Liver (tissue), 9 donors: Measurements from ENCODE around the gene DHCR7. TPM values are rescaled to one million over a fixed set of nuclear protein-coding genes. Genes with fewer than 3 reads are reported as not detected.

ENCODE experiments used
- DNase-seq: peaks from one replicate; pipeline ENCODE4 v3.0.0-alpha.2; 2017; ENCODE audit warnings: low spot score
- H3K27ac ChIP-seq, 2 donors: one replicate each; pipeline ENCODE4 v1.7.0; 2013; ENCODE audit warnings: inconsistent platforms in 2 of 2, low read length in 2 of 2, control low read depth in 1 of 2, low read depth in 1 of 2, mild to moderate bottlenecking in 1 of 2
- H3K27me3 ChIP-seq, 4 donors: one replicate each; pipeline versions ENCODE4 v1.6.1 to v1.7.0; 2013; ENCODE audit warnings: low read length in 3 of 4, inconsistent platforms in 1 of 4, mild to moderate bottlenecking in 1 of 4, moderate library complexity in 1 of 4; ENCODE audit not compliant: control insufficient read depth in 4 of 4, insufficient read depth in 4 of 4
- H3K36me3 ChIP-seq, 4 donors: one replicate each; pipeline versions ENCODE4 v1.6.1 to v1.7.0; 2013; ENCODE audit warnings: low read length in 3 of 4, mild to moderate bottlenecking in 3 of 4, low read depth in 1 of 4, moderate library complexity in 1 of 4; ENCODE audit not compliant: control insufficient read depth in 4 of 4, insufficient read depth in 3 of 4
- H3K4me1 ChIP-seq, 4 donors: one replicate each; pipeline versions ENCODE4 v1.6.1 to v1.7.0; 2013; ENCODE audit warnings: low read length in 3 of 4, mild to moderate bottlenecking in 3 of 4, moderate library complexity in 1 of 4; ENCODE audit not compliant: control insufficient read depth in 4 of 4, insufficient read depth in 4 of 4
- H3K4me3 ChIP-seq, 3 donors: one replicate each; pipeline versions ENCODE4 v1.6.1 to v1.7.0; 2013; ENCODE audit warnings: low read length in 3 of 3, control low read depth in 1 of 3, low read depth in 1 of 3, mild to moderate bottlenecking in 1 of 3
- H3K9ac ChIP-seq, 2 donors: one replicate each; pipeline ENCODE4 v1.7.0; 2013; ENCODE audit warnings: low read length in 2 of 2, mild to moderate bottlenecking in 2 of 2, moderate library complexity in 2 of 2, control low read depth in 1 of 2, low read depth in 1 of 2
- H3K9me3 ChIP-seq, 4 donors: one replicate each; pipeline versions ENCODE4 v1.6.1 to v1.7.0; 2013; ENCODE audit warnings: low read length in 3 of 4; ENCODE audit not compliant: control insufficient read depth in 4 of 4
- ATF3 ChIP-seq: IDR thresholded peaks from 2 replicates; pipeline ENCODE4 v1.6.1; 2016; ENCODE audit warnings: antibody characterized with exemption
- CTCF ChIP-seq: fragments of 150-350 bp; IDR thresholded peaks from 2 replicates; pipeline ENCODE4 v1.5.1; 2017; ENCODE audit warnings: improper control_type of control experiment, low read depth, low read length; ENCODE audit not compliant: missing input control
- EGR1 ChIP-seq, 2 donors: IDR thresholded peaks; 2 replicates each; pipeline ENCODE4 v1.6.1; 2016 to 2018; ENCODE audit warnings: antibody characterized with exemption in 2 of 2, low read depth in 2 of 2
- FOXA1 ChIP-seq: IDR thresholded peaks from 2 replicates; pipeline ENCODE4 v1.6.1; 2016; ENCODE audit warnings: antibody characterized with exemption
- FOXA2 ChIP-seq: IDR thresholded peaks from 2 replicates; pipeline ENCODE4 v1.6.1; 2016; ENCODE audit warnings: antibody characterized with exemption
- GABPA ChIP-seq, 2 donors: IDR thresholded peaks in 1 of 2; conservative IDR thresholded peaks in 1 of 2; 2 replicates each; pipeline ENCODE4 v1.6.1; 2016; ENCODE audit warnings: antibody characterized with exemption in 2 of 2, mild to moderate bottlenecking in 1 of 2, moderate library complexity in 1 of 2
- HNF4A ChIP-seq, 2 donors: conservative IDR thresholded peaks; 2 replicates each; pipeline ENCODE4 v1.6.1; 2016; ENCODE audit warnings: antibody characterized with exemption in 2 of 2, mild to moderate bottlenecking in 2 of 2
- HNF4G ChIP-seq: IDR thresholded peaks from 2 replicates; pipeline ENCODE4 v1.6.1; 2016; ENCODE audit warnings: antibody characterized with exemption
- JUND ChIP-seq, 2 donors: IDR thresholded peaks; 2 replicates each; pipeline ENCODE4 v1.6.1; 2016; ENCODE audit warnings: antibody characterized with exemption in 2 of 2
- MAX ChIP-seq: IDR thresholded peaks from 2 replicates; pipeline ENCODE4 v1.6.1; 2016; ENCODE audit warnings: antibody characterized with exemption
- NR2F2 ChIP-seq: IDR thresholded peaks from 2 replicates; pipeline ENCODE4 v1.6.1; 2016; ENCODE audit warnings: antibody characterized with exemption
- RAD21 ChIP-seq, 2 donors: IDR thresholded peaks; 2 replicates each; pipeline ENCODE4 v1.6.1; 2016; ENCODE audit warnings: antibody characterized with exemption in 2 of 2, mild to moderate bottlenecking in 2 of 2
- REST ChIP-seq: IDR thresholded peaks from 2 replicates; pipeline ENCODE4 v1.6.1; 2016; ENCODE audit warnings: antibody characterized with exemption, mild to moderate bottlenecking
- RXRA ChIP-seq, 2 donors: IDR thresholded peaks; 2 replicates each; pipeline ENCODE4 v1.6.1; 2017 to 2018; ENCODE audit warnings: antibody characterized with exemption in 2 of 2, mild to moderate bottlenecking in 1 of 2
- SP1 ChIP-seq: IDR thresholded peaks from 2 replicates; pipeline ENCODE4 v1.6.1; 2018; ENCODE audit warnings: antibody characterized with exemption, mild to moderate bottlenecking
- TAF1 ChIP-seq: conservative IDR thresholded peaks from 2 replicates; pipeline ENCODE4 v1.6.1; 2016; ENCODE audit warnings: antibody characterized with exemption, mild to moderate bottlenecking
- YY1 ChIP-seq: IDR thresholded peaks from 2 replicates; pipeline ENCODE4 v1.6.1; 2016; ENCODE audit warnings: antibody characterized with exemption, mild to moderate bottlenecking
- ZBTB33 ChIP-seq: IDR thresholded peaks from 2 replicates; pipeline ENCODE4 v1.6.1; 2016; ENCODE audit warnings: antibody characterized with exemption
- WGBS: extraction: QIAGEN DNeasy Blood & Tissue Kit; methylation state at CpG from one replicate; pipeline ENCODE4 v1.1.7; 2013; 5-methylcytosine and 5-hydroxymethylcytosine counted together
- polyA plus RNA-seq, 2 donors: library from polyadenylated mRNA; stranded (reverse) in 1 of 2; unstranded in 1 of 2; fragments of 200-250 nt in 1 of 2; fragments of >200 nt in 1 of 2; fragmentation: Nextera tagmentation in 1 of 2; extraction: Ambion mirVana in 1 of 2; gene quantifications; one replicate each; pipeline versions ENCODE4 v1.2.1 to v1.2.3, GENCODE V29; 2013 to 2015
- total RNA-seq, 2 donors: library from RNA; depleted of rRNA; stranded (reverse); fragments of >200 nt; gene quantifications; one replicate each; pipeline ENCODE4 v1.2.3, GENCODE V29; 2014
- donor health status: healthy.
- donor health status: healthy.
- donor health status: healthy.
- donor health status: healthy.
- donor health status: healthy.

Gene DHCR7
- total and polyA plus RNA-seq, 4 donors = 56.9 to 224 (median 172) TPM

GRCh38 chr11:71395774-71396173 is 52.4 kb downstream of the DHCR7 start:
- no peaks in the 10 kb centered on the region for H3K4me1 ChIP-seq
- H3K9me3 ChIP-seq = no peaks in the 10 kb centered on the region

More at GRCh38 chr11:71395774-71396173, 52.4 kb downstream of the DHCR7 start:
- 93% methylated on average over 7 of the region's 7 CpGs for WGBS
- peaks cover 0 to 3% (median 1%) of the 10 kb centered on the region in 4 donors for H3K27me3 ChIP-seq
- H3K9ac ChIP-seq = no peak overlapping the region
- H3K4me3 ChIP-seq = no peak overlapping the region
- TF ChIP-seq GABPA (IDR thresholded peaks at IDR 0.05 in 1 of 2, conservative IDR thresholded peaks at IDR 0.05 in 1 of 2) (no peak), HNF4G (no peak), FOXA1 (no peak), NR2F2 (no peak), FOXA2 (no peak), RXRA (IDR thresholded peaks at IDR 0.05) (no peak), JUND (IDR thresholded peaks at IDR 0.05) (no peak), YY1 (no peak), CTCF (no peak), ZBTB33 (no peak), RAD21 (IDR thresholded peaks at IDR 0.05) (no peak), MAX (no peak), EGR1 (IDR thresholded peaks at IDR 0.05; ENCODE audit: low read depth in 2 of 2) (no peak), SP1 (no peak), REST (no peak), TAF1 (no peak), HNF4A (conservative IDR thresholded peaks at IDR 0.05) (no peak), ATF3 (no peak)
- no peaks in the 10 kb centered on the region for H3K36me3 ChIP-seq
- no peak overlapping the region for H3K27ac ChIP-seq
- DNase-seq = no peak
